Activated CD8-positive, alpha-beta T cell treated with anti-CD3 and anti-CD28 coated beads for 36 hours (primary cell): Measurements from ENCODE around the gene PGAM4. TPM values are rescaled to one million over a fixed set of nuclear protein-coding genes. Genes with fewer than 3 reads are reported as not detected.
"Not testable (repeated sequence)": the region's sequence is repeated elsewhere in the genome, so short reads cannot be mapped to it uniquely, and the experiment has no call there.

ENCODE experiments used
- ATAC-seq: fragments of 200-7000 bp; cut with Tn5 transposase; one replicate; pipeline ENCODE4 v1.10.0; 2021; ENCODE audit warnings: mild to moderate bottlenecking, moderate library complexity
- CTCF ChIA-PET: fragments of 350-600 bp; sonication (Branson Sonifier 250); formaldehyde crosslinking; loops from one replicate; lab custom pipeline; 2021; ENCODE audit warnings: antibody characterized with exemption; lab: Charles Lee
- POLR2A ChIA-PET: fragments of 350-600 bp; sonication (Branson Sonifier 250); formaldehyde crosslinking; loops from one replicate; lab custom pipeline; 2021; ENCODE audit warnings: antibody characterized with exemption; lab: Charles Lee
- DNase-seq: peaks from one replicate; pipeline ENCODE4 v3.0.0-alpha.2; 2020
- H3K27ac Mint-ChIP-seq: one replicate; pipeline ENCODE4 v1.8.0; 2021; ENCODE audit warnings: mild to moderate bottlenecking, mixed read lengths
- H3K27me3 Mint-ChIP-seq: one replicate; pipeline ENCODE4 v1.8.0; 2021; ENCODE audit warnings: mixed read lengths
- H3K36me3 Mint-ChIP-seq: one replicate; pipeline ENCODE4 v1.8.0; 2021; ENCODE audit warnings: low read depth, mixed read lengths
- H3K4me1 Mint-ChIP-seq: one replicate; pipeline ENCODE4 v1.8.0; 2021; ENCODE audit warnings: low read depth, mixed read lengths
- H3K4me3 Mint-ChIP-seq: one replicate; pipeline ENCODE4 v1.8.0; 2021; ENCODE audit warnings: mild to moderate bottlenecking, moderate library complexity, mixed read lengths
- H3K9me3 Mint-ChIP-seq: one replicate; pipeline ENCODE4 v1.8.0; 2021; ENCODE audit warnings: mixed read lengths
- intact Hi-C: fragments of 100-400 bp; cut with micrococcal nuclease; formaldehyde crosslinking; loops from one replicate; pipeline ENCODE4 v1.10.0; 2022
- total RNA-seq, 2 experiments: library from RNA; stranded (reverse); gene quantifications; one replicate each; pipeline ENCODE4 v1.2.3, GENCODE V29; 2021
- TF ChIP-seq, protein P1 (sequence below): fragments of 200-600 bp; IDR thresholded peaks from one replicate; pipeline ENCODE4 v1.8.0; 2022; ENCODE audit warnings: antibody characterized with exemption, mild to moderate bottlenecking

Gene PGAM4
- total RNA-seq, 2 experiments from 2014 or later, result 0.56 to 1.3 TPM

DNA sequence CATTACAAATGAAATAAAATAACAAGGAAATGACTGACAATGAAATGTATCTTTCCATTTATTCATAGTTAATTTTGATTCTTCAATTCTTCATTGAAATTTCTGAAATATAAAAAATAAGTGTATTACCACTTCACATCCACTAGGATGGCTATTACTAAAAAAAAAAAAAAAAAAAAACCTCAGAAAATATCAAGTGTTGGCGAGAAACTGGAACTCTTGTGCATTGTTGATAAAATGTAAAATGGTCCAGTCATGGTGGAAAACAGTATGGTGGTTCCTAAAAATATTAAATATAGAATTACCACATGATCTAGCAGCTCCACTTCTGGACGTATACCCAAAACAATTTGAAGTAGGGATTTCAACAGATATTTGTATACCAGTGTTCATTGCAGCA lies 22.9 kb downstream of the PGAM4 start:
- intact Hi-C loops, result no loop called here
- Mint-ChIP-seq H3K9me3 (no peaks in the 10 kb centered on the region), H3K4me3 (no peak overlapping the region), H3K27me3 (no peaks in the 10 kb centered on the region), H3K27ac (no peak overlapping the region), H3K4me1 (peaks cover 5% of the 10 kb centered on the region), H3K36me3 (no peaks in the 10 kb centered on the region)
- TF ChIP-seq, protein P1, sequence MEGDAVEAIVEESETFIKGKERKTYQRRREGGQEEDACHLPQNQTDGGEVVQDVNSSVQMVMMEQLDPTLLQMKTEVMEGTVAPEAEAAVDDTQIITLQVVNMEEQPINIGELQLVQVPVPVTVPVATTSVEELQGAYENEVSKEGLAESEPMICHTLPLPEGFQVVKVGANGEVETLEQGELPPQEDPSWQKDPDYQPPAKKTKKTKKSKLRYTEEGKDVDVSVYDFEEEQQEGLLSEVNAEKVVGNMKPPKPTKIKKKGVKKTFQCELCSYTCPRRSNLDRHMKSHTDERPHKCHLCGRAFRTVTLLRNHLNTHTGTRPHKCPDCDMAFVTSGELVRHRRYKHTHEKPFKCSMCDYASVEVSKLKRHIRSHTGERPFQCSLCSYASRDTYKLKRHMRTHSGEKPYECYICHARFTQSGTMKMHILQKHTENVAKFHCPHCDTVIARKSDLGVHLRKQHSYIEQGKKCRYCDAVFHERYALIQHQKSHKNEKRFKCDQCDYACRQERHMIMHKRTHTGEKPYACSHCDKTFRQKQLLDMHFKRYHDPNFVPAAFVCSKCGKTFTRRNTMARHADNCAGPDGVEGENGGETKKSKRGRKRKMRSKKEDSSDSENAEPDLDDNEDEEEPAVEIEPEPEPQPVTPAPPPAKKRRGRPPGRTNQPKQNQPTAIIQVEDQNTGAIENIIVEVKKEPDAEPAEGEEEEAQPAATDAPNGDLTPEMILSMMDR, result no peak
- DNase-seq (no peak), ATAC-seq (no peak)
- POLR2A ChIA-PET, result interaction anchor here (0.6 kb wide), 1 partner anchor 1034 kb away, joined by 4 read pairs; no protein-coding TSS in a partner anchor
- CTCF ChIA-PET, result no interaction called here

DNA sequence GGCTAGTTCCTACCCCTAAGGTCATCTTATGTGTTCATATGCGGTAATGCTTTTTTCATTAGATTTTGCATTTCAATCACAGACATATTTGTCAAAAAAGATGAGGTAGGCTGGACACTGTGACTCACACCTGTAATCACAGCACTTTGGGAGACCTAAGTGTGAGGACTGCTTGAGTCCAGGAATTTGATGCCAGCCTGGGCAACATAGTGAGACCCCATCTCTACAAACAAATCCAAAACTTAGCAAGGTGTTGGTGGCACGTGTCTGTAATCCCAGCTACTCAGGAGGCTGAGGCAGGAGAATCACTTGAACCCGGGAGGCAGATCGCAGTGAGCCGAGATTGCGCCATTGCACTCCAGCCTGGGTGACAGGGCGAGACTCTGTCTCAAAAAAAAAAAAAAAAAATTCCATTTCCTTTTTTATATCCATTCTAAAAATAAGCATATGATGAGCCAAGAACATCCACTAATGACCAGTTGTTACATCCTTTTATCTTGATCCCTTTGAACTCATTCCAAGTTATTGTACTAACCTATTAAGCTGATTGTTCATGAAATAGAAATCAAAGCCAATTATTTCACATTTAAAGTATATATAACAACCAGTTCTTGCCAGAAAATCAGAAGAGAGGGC lies 23.4 kb downstream of the PGAM4 start:
- ChIA-PET CTCF (no interaction called here), POLR2A (no interaction called here)
- intact Hi-C loops, result no loop called here
- H3K36me3 Mint-ChIP-seq, result no peaks in the 10 kb centered on the region
- no peaks in the 10 kb centered on the region for H3K27me3 Mint-ChIP-seq
- H3K4me3 Mint-ChIP-seq, result no peak overlapping the region
- H3K4me1 Mint-ChIP-seq, result peaks cover 6% of the 10 kb centered on the region
- TF ChIP-seq, protein P1, result no peak
- ATAC-seq (no peak), DNase-seq (no peak)
- no peak overlapping the region for H3K27ac Mint-ChIP-seq
- no peaks in the 10 kb centered on the region for H3K9me3 Mint-ChIP-seq

DNA sequence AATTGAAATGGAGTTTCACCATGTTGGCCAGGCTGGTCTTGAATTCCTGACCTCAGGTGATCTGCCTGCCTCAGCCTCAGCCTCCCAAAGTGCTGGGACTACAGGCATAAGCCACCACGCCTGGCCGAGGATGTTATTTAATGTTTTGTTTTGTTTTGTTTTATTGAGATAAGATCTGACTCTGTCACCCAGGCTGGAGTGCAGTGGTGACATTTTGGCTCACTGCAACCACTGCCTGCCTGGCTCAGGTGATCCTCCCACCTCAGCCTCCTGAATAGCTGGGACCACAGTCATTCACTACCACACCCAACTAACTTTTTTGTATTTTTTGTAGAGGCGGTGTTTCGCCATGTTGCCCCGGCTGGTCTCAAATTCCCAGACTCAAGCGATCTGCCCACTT lies 24.4 kb downstream of the PGAM4 start:
- H3K36me3 Mint-ChIP-seq, H3K4me1 Mint-ChIP-seq, H3K27ac Mint-ChIP-seq, DNase-seq, ATAC-seq, intact Hi-C loops, H3K9me3 Mint-ChIP-seq, POLR2A ChIA-PET, H3K4me3 Mint-ChIP-seq, H3K27me3 Mint-ChIP-seq: not testable (repeated sequence)
- CTCF ChIA-PET, result interaction anchor here (0.6 kb wide), 1 partner anchor 19 kb away, joined by 3 read pairs; no protein-coding TSS in a partner anchor

DNA sequence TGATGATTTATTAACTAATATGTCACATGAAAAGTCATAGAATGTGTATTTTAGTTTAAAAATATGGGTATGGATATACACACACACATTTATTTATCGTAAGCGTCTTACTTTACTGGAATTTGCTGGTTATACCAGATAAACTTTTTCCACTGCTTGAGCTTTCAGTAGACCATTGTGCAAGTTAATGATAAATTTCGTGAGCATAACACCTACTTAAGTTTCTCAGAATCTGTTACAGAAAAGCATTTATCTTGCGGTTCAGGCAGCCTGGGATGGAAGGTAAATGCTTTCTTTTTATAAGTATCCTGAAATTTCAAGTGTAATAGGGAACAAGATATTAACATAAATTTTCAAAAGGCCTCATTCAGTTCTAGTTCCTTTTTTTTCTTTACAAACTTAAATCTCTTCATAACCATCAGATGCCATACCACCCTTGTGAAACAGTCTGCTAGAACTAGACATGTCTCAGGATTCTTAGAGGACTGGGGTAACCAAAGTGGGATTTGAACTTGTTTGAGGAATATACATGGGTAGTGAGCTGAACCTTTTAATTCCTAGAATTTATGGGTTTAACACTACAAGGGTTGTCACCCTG lies 31.3 kb downstream of the PGAM4 start:
- TF ChIP-seq, protein P1, result no peak
- CTCF ChIA-PET, result no interaction called here

DNA sequence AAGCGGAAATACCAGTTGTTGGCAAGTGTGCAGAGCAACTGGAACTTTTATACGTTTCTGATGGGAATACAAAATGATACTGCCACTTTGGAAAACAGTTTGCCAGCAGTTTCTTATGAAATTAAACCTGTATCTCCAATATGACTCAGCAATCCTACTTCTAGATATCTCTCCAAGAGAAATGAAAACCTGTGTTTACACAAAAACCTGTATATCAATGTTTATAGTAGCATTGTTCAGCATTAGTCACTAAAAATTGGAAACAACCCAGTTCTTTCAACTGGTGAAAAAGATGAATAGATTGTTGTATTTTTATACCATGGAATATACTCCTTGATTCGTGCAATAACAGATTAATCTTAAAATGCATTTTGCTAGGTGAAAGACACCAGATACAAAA lies 32.1 kb downstream of the PGAM4 start:
- no peak overlapping the region for H3K4me3 Mint-ChIP-seq
- TF ChIP-seq, protein P1, result no peak
- intact Hi-C loops, result no loop called here
- POLR2A ChIA-PET, result no interaction called here
- CTCF ChIA-PET, result no interaction called here
- peaks cover 6% of the 10 kb centered on the region for H3K4me1 Mint-ChIP-seq
- DNase-seq, result no peak
- peaks cover 2% of the 10 kb centered on the region for H3K36me3 Mint-ChIP-seq
- no peak for ATAC-seq
- H3K9me3 Mint-ChIP-seq, result no peaks in the 10 kb centered on the region
- no peaks in the 10 kb centered on the region for H3K27me3 Mint-ChIP-seq
- H3K27ac Mint-ChIP-seq, result no peak overlapping the region

More for the DNA sequence above, 31.3 kb downstream of the PGAM4 start:
- no peak overlapping the region for H3K27ac Mint-ChIP-seq
- POLR2A ChIA-PET, result no interaction called here
- H3K36me3 Mint-ChIP-seq, result no peaks in the 10 kb centered on the region
- ATAC-seq, result no peak
- no peaks in the 10 kb centered on the region for H3K9me3 Mint-ChIP-seq
- no peak for DNase-seq
- intact Hi-C loops, result no loop called here
- no peak overlapping the region for H3K4me3 Mint-ChIP-seq
- peaks cover 8% of the 10 kb centered on the region for H3K4me1 Mint-ChIP-seq
- no peaks in the 10 kb centered on the region for H3K27me3 Mint-ChIP-seq
